ENCODE measurements around the gene ERI2. TPM values are rescaled to one million over a fixed set of nuclear protein-coding genes. Genes with fewer than 3 reads are reported as not detected.
"Not testable (repeated sequence)": the region's sequence is repeated elsewhere in the genome, so short reads cannot be mapped to it uniquely, and the experiment has no call there.

The ERI2 gene
- polyA plus RNA-seq, 4 donors, result 10.0 to 36.0 (median 17.2) TPM

- Histone ChIP-seq H3K4me1 (ENCODE audit: control insufficient read depth in 3 of 3, insufficient read depth in 2 of 3, low read depth in 1 of 3, low read length in 2 of 3) (peaks cover 0 to 6% (median 0%) of the 10 kb centered on the region in 3 donors), H3K4me3 (ENCODE audit: low read depth in 1 of 3, low read length in 3 of 3) (no peak overlapping the region), H3K36me3 (ENCODE audit: control insufficient read depth in 3 of 3, insufficient read depth in 2 of 3, low read depth in 1 of 3, low read length in 3 of 3) (peaks cover 0 to 3% (median 0%) of the 10 kb centered on the region in 3 donors), H3K27ac (ENCODE audit: low read depth in 1 of 3, low read length in 2 of 3) (no peak overlapping the region), H3K9me3 (ENCODE audit: control insufficient read depth in 2 of 2, insufficient read depth in 1 of 2, low read depth in 1 of 2, low read length in 1 of 2) (no peaks in the 10 kb centered on the region), H3K27me3 (ENCODE audit: control insufficient read depth in 3 of 3, insufficient read depth in 3 of 3, low read length in 3 of 3) (no peaks in the 10 kb centered on the region)
- DNase-seq (no peak), FAIRE-seq (no peak)
- WGBS, 3 donors, result 92 to 94% (median 92%) methylated on average over 11 of the region's 11 CpGs
These were observed 1.6 kb upstream of the ERI2 start for GRCh38 chr16:20807862-20808261.

- not testable (repeated sequence) for H3K9me3 ChIP-seq (ENCODE audit: control insufficient read depth in 2 of 2, insufficient read depth in 1 of 2, low read depth in 1 of 2, low read length in 1 of 2); DNase-seq; FAIRE-seq; H3K4me1 ChIP-seq (ENCODE audit: control insufficient read depth in 3 of 3, insufficient read depth in 2 of 3, low read depth in 1 of 3, low read length in 2 of 3); H3K27me3 ChIP-seq (ENCODE audit: control insufficient read depth in 3 of 3, insufficient read depth in 3 of 3, low read length in 3 of 3)
- H3K4me3 ChIP-seq (ENCODE audit: low read depth in 1 of 3, low read length in 3 of 3), result peak overlapping the region; percentile 57 to 95 (median 63)
- 7 to 10% (median 8%) methylated on average over 12 of the region's 12 CpGs for WGBS, 3 donors
- H3K27ac ChIP-seq (ENCODE audit: low read depth in 1 of 3, low read length in 2 of 3), result peak overlapping the region; percentile 74 to 96 (median 94)
- peaks cover 0 to 11% (median 2%) of the 10 kb centered on the region in 3 donors for H3K36me3 ChIP-seq (ENCODE audit: control insufficient read depth in 3 of 3, insufficient read depth in 2 of 3, low read depth in 1 of 3, low read length in 3 of 3)
These were observed 546 bp downstream of the ERI2 start for GRCh38 chr16:20805684-20806167.

- no peak for DNase-seq
- H3K4me3 ChIP-seq (ENCODE audit: low read depth in 1 of 3, low read length in 3 of 3), result no peak overlapping the region
- no peaks in the 10 kb centered on the region for H3K27me3 ChIP-seq (ENCODE audit: control insufficient read depth in 3 of 3, insufficient read depth in 3 of 3, low read length in 3 of 3)
- no peak for FAIRE-seq
- WGBS, 3 donors, result 72 to 80% (median 79%) methylated on average over 7 of the region's 7 CpGs
- no peaks in the 10 kb centered on the region for H3K9me3 ChIP-seq (ENCODE audit: control insufficient read depth in 2 of 2, insufficient read depth in 1 of 2, low read depth in 1 of 2, low read length in 1 of 2)
- H3K27ac ChIP-seq (ENCODE audit: low read depth in 1 of 3, low read length in 2 of 3), result no peak overlapping the region
- H3K4me1 ChIP-seq (ENCODE audit: control insufficient read depth in 3 of 3, insufficient read depth in 2 of 3, low read depth in 1 of 3, low read length in 2 of 3), result peaks cover 0 to 6% (median 0%) of the 10 kb centered on the region in 3 donors
- peaks cover 1 to 11% (median 2%) of the 10 kb centered on the region in 3 donors for H3K36me3 ChIP-seq (ENCODE audit: control insufficient read depth in 3 of 3, insufficient read depth in 2 of 3, low read depth in 1 of 3, low read length in 3 of 3)
These were observed 2.6 kb downstream of the ERI2 start for GRCh38 chr16:20803561-20804214.

GRCh38 chr16:20803192-20803560 is 3.1 kb downstream of the ERI2 start:
- Histone ChIP-seq H3K4me3 (ENCODE audit: low read depth in 1 of 3, low read length in 3 of 3) (no peak overlapping the region), H3K9me3 (ENCODE audit: control insufficient read depth in 2 of 2, insufficient read depth in 1 of 2, low read depth in 1 of 2, low read length in 1 of 2) (no peaks in the 10 kb centered on the region), H3K4me1 (ENCODE audit: control insufficient read depth in 3 of 3, insufficient read depth in 2 of 3, low read depth in 1 of 3, low read length in 2 of 3) (peaks cover 0 to 6% (median 0%) of the 10 kb centered on the region in 3 donors), H3K36me3 (ENCODE audit: control insufficient read depth in 3 of 3, insufficient read depth in 2 of 3, low read depth in 1 of 3, low read length in 3 of 3) (peaks cover 2 to 11% (median 4%) of the 10 kb centered on the region in 3 donors), H3K27ac (ENCODE audit: low read depth in 1 of 3, low read length in 2 of 3) (no peak overlapping the region), H3K27me3 (ENCODE audit: control insufficient read depth in 3 of 3, insufficient read depth in 3 of 3, low read length in 3 of 3) (no peaks in the 10 kb centered on the region)
- FAIRE-seq, result no peak
- no peak for DNase-seq
- WGBS, 3 donors, result 78 to 84% (median 79%) methylated on average over 2 of the region's 2 CpGs

GRCh38 chr16:20801278-20801677 is 5.0 kb downstream of the ERI2 start:
- WGBS, 3 donors, result 56 to 67% (median 61%) methylated on average over 1 of the region's 1 CpG
- Histone ChIP-seq H3K27me3 (ENCODE audit: control insufficient read depth in 3 of 3, insufficient read depth in 3 of 3, low read length in 3 of 3) (no peaks in the 10 kb centered on the region), H3K36me3 (ENCODE audit: control insufficient read depth in 3 of 3, insufficient read depth in 2 of 3, low read depth in 1 of 3, low read length in 3 of 3) (peaks cover 2 to 8% (median 7%) of the 10 kb centered on the region in 3 donors), H3K9me3 (ENCODE audit: control insufficient read depth in 2 of 2, insufficient read depth in 1 of 2, low read depth in 1 of 2, low read length in 1 of 2) (no peaks in the 10 kb centered on the region), H3K27ac (ENCODE audit: low read depth in 1 of 3, low read length in 2 of 3) (no peak overlapping the region), H3K4me3 (ENCODE audit: low read depth in 1 of 3, low read length in 3 of 3) (no peak overlapping the region), H3K4me1 (ENCODE audit: control insufficient read depth in 3 of 3, insufficient read depth in 2 of 3, low read depth in 1 of 3, low read length in 2 of 3) (peaks cover 0 to 3% (median 0%) of the 10 kb centered on the region in 3 donors)
- DNase-seq (no peak), FAIRE-seq (no peak)

GRCh38 chr16:20799599-20799998 is 6.7 kb downstream of the ERI2 start:
- peak; percentile 20 to 25 for DNase-seq
- H3K4me3 ChIP-seq (ENCODE audit: low read depth in 1 of 3, low read length in 3 of 3), result no peak overlapping the region
- peaks cover 0 to 3% (median 0%) of the 10 kb centered on the region in 3 donors for H3K4me1 ChIP-seq (ENCODE audit: control insufficient read depth in 3 of 3, insufficient read depth in 2 of 3, low read depth in 1 of 3, low read length in 2 of 3)
- 59 to 81% (median 81%) methylated on average over 2 of the region's 2 CpGs for WGBS, 3 donors
- H3K27me3 ChIP-seq (ENCODE audit: control insufficient read depth in 3 of 3, insufficient read depth in 3 of 3, low read length in 3 of 3), result no peaks in the 10 kb centered on the region
- no peak overlapping the region for H3K27ac ChIP-seq (ENCODE audit: low read depth in 1 of 3, low read length in 2 of 3)
- H3K36me3 ChIP-seq (ENCODE audit: control insufficient read depth in 3 of 3, insufficient read depth in 2 of 3, low read depth in 1 of 3, low read length in 3 of 3), result peaks cover 2 to 8% (median 7%) of the 10 kb centered on the region in 3 donors
- peak; percentile 93 for FAIRE-seq
- no peaks in the 10 kb centered on the region for H3K9me3 ChIP-seq (ENCODE audit: control insufficient read depth in 2 of 2, insufficient read depth in 1 of 2, low read depth in 1 of 2, low read length in 1 of 2)

GRCh38 chr16:20798364-20798763 is 7.9 kb downstream of the ERI2 start:
- H3K4me3 ChIP-seq (ENCODE audit: low read depth in 1 of 3, low read length in 3 of 3), result no peak overlapping the region
- 74 to 78% (median 74%) methylated on average over 2 of the region's 2 CpGs for WGBS, 3 donors

GRCh38 chr16:20791923-20792612 is 14.2 kb downstream of the ERI2 start:
- no peaks in the 10 kb centered on the region for H3K9me3 ChIP-seq (ENCODE audit: control insufficient read depth in 2 of 2, insufficient read depth in 1 of 2, low read depth in 1 of 2, low read length in 1 of 2)
- no peaks in the 10 kb centered on the region for H3K27me3 ChIP-seq (ENCODE audit: control insufficient read depth in 3 of 3, insufficient read depth in 3 of 3, low read length in 3 of 3)

More at GRCh38 chr16:20798364-20798763, 7.9 kb downstream of the ERI2 start:
- FAIRE-seq (no peak), DNase-seq (no peak)
- Histone ChIP-seq H3K4me1 (ENCODE audit: control insufficient read depth in 3 of 3, insufficient read depth in 2 of 3, low read depth in 1 of 3, low read length in 2 of 3) (peaks cover 0 to 2% (median 0%) of the 10 kb centered on the region in 3 donors), H3K36me3 (ENCODE audit: control insufficient read depth in 3 of 3, insufficient read depth in 2 of 3, low read depth in 1 of 3, low read length in 3 of 3) (peaks cover 2 to 8% (median 7%) of the 10 kb centered on the region in 3 donors), H3K27ac (ENCODE audit: low read depth in 1 of 3, low read length in 2 of 3) (no peak overlapping the region), H3K27me3 (ENCODE audit: control insufficient read depth in 3 of 3, insufficient read depth in 3 of 3, low read length in 3 of 3) (no peaks in the 10 kb centered on the region), H3K9me3 (ENCODE audit: control insufficient read depth in 2 of 2, insufficient read depth in 1 of 2, low read depth in 1 of 2, low read length in 1 of 2) (no peaks in the 10 kb centered on the region)

More at GRCh38 chr16:20791923-20792612, 14.2 kb downstream of the ERI2 start:
- Histone ChIP-seq H3K36me3 (ENCODE audit: control insufficient read depth in 3 of 3, insufficient read depth in 2 of 3, low read depth in 1 of 3, low read length in 3 of 3) (no peaks in the 10 kb centered on the region), H3K4me3 (ENCODE audit: low read depth in 1 of 3, low read length in 3 of 3) (no peak overlapping the region), H3K27ac (ENCODE audit: low read depth in 1 of 3, low read length in 2 of 3) (no peak overlapping the region), H3K4me1 (ENCODE audit: control insufficient read depth in 3 of 3, insufficient read depth in 2 of 3, low read depth in 1 of 3, low read length in 2 of 3) (no peaks in the 10 kb centered on the region)
- DNase-seq (no peak), FAIRE-seq (no peak)
- 91 to 94% (median 91%) methylated on average over 5 of the region's 5 CpGs for WGBS, 3 donors
